CD4-positive, alpha-beta T cell (primary cell): Measurements from ENCODE around the gene FN1. TPM values are rescaled to one million over a fixed set of nuclear protein-coding genes. Genes with fewer than 3 reads are reported as not detected.

Experiments used
- ATAC-seq: fragments of 200-7000 bp; cut with Tn5 transposase; one replicate; pipeline ENCODE4 v1.10.0; 2022; ENCODE audit warnings: mild to moderate bottlenecking; ENCODE audit not compliant: poor library complexity
- CTCF ChIA-PET: fragments of 350-600 bp; sonication (Branson Sonifier 250); formaldehyde crosslinking; loops from one replicate; lab custom pipeline; 2021; ENCODE audit warnings: antibody characterized with exemption, inconsistent platforms; lab: Charles Lee
- POLR2A ChIA-PET: fragments of 350-600 bp; sonication (Branson Sonifier 250); formaldehyde crosslinking; loops from one replicate; lab custom pipeline; 2021; ENCODE audit warnings: antibody characterized with exemption, inconsistent platforms; lab: Charles Lee
- DNase-seq, 14 experiments: peaks; one replicate each; pipeline ENCODE4 v3.0.0-alpha.2; 2013 to 2020; ENCODE audit warnings: mixed read lengths in 2 of 14
- H3K27ac ChIP-seq, 2 donors: one replicate each; pipeline versions ENCODE4 v1.5.1 to v1.7.0; 2013; ENCODE audit warnings: low read length in 2 of 2, low read depth in 1 of 2, mild to moderate bottlenecking in 1 of 2
- H3K27me3 ChIP-seq, 2 experiments: 1 replicate in 1 of 2; 2 replicates in 1 of 2; pipeline versions ENCODE4 v1.6.1 to v1.7.0; 2013; ENCODE audit warnings: low read length in 2 of 2, control low read depth in 1 of 2, mild to moderate bottlenecking in 1 of 2, moderate library complexity in 1 of 2; ENCODE audit not compliant: insufficient read depth in 2 of 2, control insufficient read depth in 1 of 2
- H3K36me3 ChIP-seq: one replicate; pipeline ENCODE4 v1.6.1; 2013; ENCODE audit warnings: low read length, control low read depth; ENCODE audit not compliant: insufficient read depth
- H3K4me1 ChIP-seq: one replicate; pipeline ENCODE4 v1.6.1; 2013; ENCODE audit warnings: low read length, control low read depth; ENCODE audit not compliant: insufficient read depth
- H3K4me3 ChIP-seq: one replicate; pipeline ENCODE4 v1.5.1; 2013; ENCODE audit warnings: mild to moderate bottlenecking, low read length, moderate library complexity
- H3K9me3 ChIP-seq, 2 experiments: 1 replicate in 1 of 2; 2 replicates in 1 of 2; pipeline versions ENCODE4 v1.6.1 to v1.7.0; 2013; ENCODE audit warnings: low read length in 2 of 2, mild to moderate bottlenecking in 2 of 2, control low read depth in 1 of 2, moderate library complexity in 1 of 2; ENCODE audit not compliant: control insufficient read depth in 1 of 2, insufficient read depth in 1 of 2
- H3K27ac Mint-ChIP-seq: one replicate; pipeline ENCODE4 v1.8.0; 2020; ENCODE audit warnings: mixed read lengths
- H3K27me3 Mint-ChIP-seq: one replicate; pipeline ENCODE4 v1.8.0; 2021; ENCODE audit warnings: mixed read lengths
- H3K36me3 Mint-ChIP-seq: one replicate; pipeline ENCODE4 v1.8.0; 2021; ENCODE audit warnings: low read depth, mixed read lengths
- H3K4me1 Mint-ChIP-seq: one replicate; pipeline ENCODE4 v1.8.0; 2021; ENCODE audit warnings: low read depth, mixed read lengths
- H3K4me3 Mint-ChIP-seq: one replicate; pipeline ENCODE4 v1.8.0; 2020; ENCODE audit warnings: mild to moderate bottlenecking, mixed read lengths
- H3K9me3 Mint-ChIP-seq: one replicate; pipeline ENCODE4 v1.8.0; 2020; ENCODE audit warnings: mixed read lengths
- CTCF ChIP-seq: fragments of 200-600 bp; IDR thresholded peaks from one replicate; pipeline ENCODE4 v1.8.0; 2022; ENCODE audit warnings: antibody characterized with exemption, mild to moderate bottlenecking
- intact Hi-C, 2 experiments: fragments of 100-400 bp; cut with DNase I in 1 of 2; cut with micrococcal nuclease in 1 of 2; formaldehyde crosslinking; loops; one replicate each; pipeline versions ENCODE4 v1.15.1 to v1.9.0; 2023 to 2025; cut with DNase I, micrococcal nuclease
- total RNA-seq, 174 experiments: library from RNA in 2 of 174; stranded (reverse) in 2 of 174; gene quantifications; one replicate each; pipeline ENCODE4 v1.2.3 and lab custom pipeline; 2021 to 2026

The FN1 gene
- total RNA-seq, 2 experiments from 2014 or later, result 0.41 to 0.61 TPM

DNA sequence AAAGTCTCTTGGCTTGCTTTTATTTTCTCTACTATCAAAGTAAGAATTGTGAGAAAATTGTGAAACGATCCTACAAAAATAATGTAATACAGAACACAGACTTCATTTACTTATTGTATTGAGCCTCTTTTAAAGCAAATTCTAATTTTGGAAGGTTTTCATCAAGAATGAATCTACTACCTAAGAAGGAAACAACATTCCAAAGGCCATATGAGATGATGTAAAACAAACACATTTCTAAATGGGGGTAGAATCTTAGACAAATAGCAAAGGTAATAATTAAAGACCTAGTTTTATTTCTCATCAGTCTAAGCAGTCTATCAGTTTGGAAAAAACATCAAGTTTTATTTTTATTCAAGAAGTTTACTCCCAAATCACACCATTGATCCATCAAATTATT, 20.6 kb downstream of the FN1 start:
- H3K27me3 Mint-ChIP-seq, result peaks cover 32% of the 10 kb centered on the region
- H3K9me3 Mint-ChIP-seq, result no peaks in the 10 kb centered on the region
- Histone ChIP-seq H3K27me3 (peaks cover 8 to 14% of the 10 kb centered on the region in 2 experiments), H3K27ac (no peak overlapping the region), H3K9me3 (no peaks in the 10 kb centered on the region), H3K4me1 (no peaks in the 10 kb centered on the region), H3K4me3 (no peak overlapping the region), H3K36me3 (no peaks in the 10 kb centered on the region)
- no peak overlapping the region for H3K4me3 Mint-ChIP-seq
- CTCF ChIA-PET, result no interaction called here
- no peaks in the 10 kb centered on the region for H3K36me3 Mint-ChIP-seq
- ATAC-seq, result no peak
- H3K27ac Mint-ChIP-seq, result no peak overlapping the region
- no peak for TF ChIP-seq CTCF
- no peak for DNase-seq
- no peaks in the 10 kb centered on the region for H3K4me1 Mint-ChIP-seq
- intact Hi-C loops, result no loop called here
- POLR2A ChIA-PET, result no interaction called here

DNA sequence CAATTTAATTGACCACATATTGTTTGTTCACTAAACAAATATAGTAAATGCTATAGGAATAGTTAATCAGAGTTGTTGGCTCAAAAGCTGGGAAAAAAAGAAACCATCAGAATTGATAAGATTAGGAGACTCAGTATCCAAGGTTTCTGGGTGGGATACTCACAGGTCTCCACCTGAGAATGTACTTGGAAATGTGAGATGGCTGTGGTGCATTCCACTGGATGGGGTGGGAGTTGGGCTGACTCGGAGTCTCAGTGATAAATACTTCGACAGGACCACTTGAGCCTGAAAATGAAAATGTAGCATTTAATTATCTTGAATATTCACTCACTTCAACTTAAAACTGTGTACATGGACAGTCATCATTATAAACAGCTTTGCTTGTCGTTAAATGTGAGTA, 21.2 kb downstream of the FN1 start:
- peaks cover 32% of the 10 kb centered on the region for H3K27me3 Mint-ChIP-seq
- POLR2A ChIA-PET, result no interaction called here
- CTCF ChIA-PET, result interaction anchor here (1.5 kb wide), 1 partner anchor 10 kb away, joined by 3 read pairs; no protein-coding TSS in a partner anchor
- no peaks in the 10 kb centered on the region for H3K36me3 ChIP-seq
- DNase-seq, result no peak
- no peaks in the 10 kb centered on the region for H3K9me3 Mint-ChIP-seq
- H3K4me3 Mint-ChIP-seq, result no peak overlapping the region
- H3K4me1 ChIP-seq, result no peaks in the 10 kb centered on the region
- intact Hi-C loops, result no loop called here
- no peaks in the 10 kb centered on the region for H3K9me3 ChIP-seq
- H3K36me3 Mint-ChIP-seq, result no peaks in the 10 kb centered on the region
- H3K27me3 ChIP-seq, result peaks cover 8 to 14% of the 10 kb centered on the region in 2 experiments
- no peak overlapping the region for H3K27ac Mint-ChIP-seq
- no peak for TF ChIP-seq CTCF
- H3K27ac ChIP-seq, result no peak overlapping the region
- ATAC-seq, result no peak
- H3K4me3 ChIP-seq, result no peak overlapping the region
- no peaks in the 10 kb centered on the region for H3K4me1 Mint-ChIP-seq

DNA sequence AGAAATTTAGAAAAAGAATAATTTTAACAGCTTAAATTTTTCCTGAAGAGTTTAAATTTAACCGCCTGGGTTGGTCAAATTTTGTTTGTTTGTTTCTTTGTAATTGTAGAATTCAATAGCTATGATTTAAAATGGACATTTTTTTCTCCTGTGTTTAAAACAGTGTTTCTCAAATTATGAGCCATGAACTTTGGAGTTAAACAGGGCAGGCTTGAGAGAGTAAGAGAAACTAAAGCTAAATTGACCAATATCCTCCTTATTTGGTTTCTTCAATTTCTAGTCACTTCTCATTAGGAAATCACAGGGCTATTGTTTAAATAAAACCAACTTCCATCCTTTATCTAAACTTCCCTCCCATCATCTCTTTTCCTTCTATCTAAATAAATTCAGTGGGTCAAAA, 21.9 kb downstream of the FN1 start:
- H3K4me3 ChIP-seq, result no peak overlapping the region
- H3K27me3 ChIP-seq, result peaks cover 5 to 17% of the 10 kb centered on the region in 2 experiments
- Mint-ChIP-seq H3K4me1 (no peaks in the 10 kb centered on the region), H3K27me3 (peaks cover 34% of the 10 kb centered on the region), H3K4me3 (no peak overlapping the region), H3K36me3 (no peaks in the 10 kb centered on the region), H3K27ac (no peak overlapping the region), H3K9me3 (no peaks in the 10 kb centered on the region)
- ChIA-PET POLR2A (no interaction called here), CTCF (interaction anchor here (1.5 kb wide), 1 partner anchor 9 kb away, joined by 3 read pairs; no protein-coding TSS in a partner anchor)
- H3K36me3 ChIP-seq, result no peaks in the 10 kb centered on the region
- H3K9me3 ChIP-seq, result no peaks in the 10 kb centered on the region
- ATAC-seq, result no peak
- H3K4me1 ChIP-seq, result no peaks in the 10 kb centered on the region
- no peak overlapping the region for H3K27ac ChIP-seq
- DNase-seq, result no peak
- intact Hi-C loops, result no loop called here
- no peak for TF ChIP-seq CTCF
